Peyer's patch (tissue), 4 donors: ENCODE results near the gene TVP23C.

Experiments used
- CTCF ChIP-seq, 6 experiments: fragments of 450-650 bp in 4 of 6; fragments of 200-600 bp in 2 of 6; sonication (generic) in 1 of 6; IDR thresholded peaks; one replicate each; pipeline ENCODE4 v1.5.1; 2017 to 2019; ENCODE audit warnings: antibody characterized with exemption in 6 of 6, mild to moderate bottlenecking in 3 of 6, moderate library complexity in 1 of 6
- POLR2A ChIP-seq, 2 donors: fragments of 450-650 bp; IDR thresholded peaks; one replicate each; pipeline ENCODE4 v1.5.1; 2017; ENCODE audit warnings: antibody characterized with exemption in 2 of 2, mild to moderate bottlenecking in 2 of 2, moderate library complexity in 2 of 2

- no peak for TF ChIP-seq CTCF (IDR thresholded peaks at IDR 0.05)
- no peak for TF ChIP-seq POLR2A (IDR thresholded peaks at IDR 0.05)
Measured at GRCh38 chr17:15516150-15516549, 47.1 kb downstream of the TVP23C start.
